GM23338 (cell line): ENCODE results near the gene ZNF69. TPM values are rescaled to one million over a fixed set of nuclear protein-coding genes. Genes with fewer than 3 reads are reported as not detected.
"Not testable (repeated sequence)": the region's sequence is repeated elsewhere in the genome, so short reads cannot be mapped to it uniquely, and the experiment has no call there.

Source experiments
- ATAC-seq: fragments of 200-7000 bp; cut with Tn5 transposase; 3 replicates; pipeline ENCODE4 v1.9.1; 2020
- DNase-seq: peaks from one replicate; pipeline ENCODE4 v3.0.0-alpha.2; 2015; ENCODE audit warnings: low spot score
- H2AFZ ChIP-seq: fragments of 200-600 bp; sonication (generic); 2 replicates; pipeline ENCODE4 v1.8.0; 2016; ENCODE audit warnings: antibody characterized with exemption, mild to moderate bottlenecking, moderate library complexity
- H3F3A ChIP-seq: fragments of 200-600 bp; sonication (generic); replicated peaks from 2 replicates; pipeline ENCODE4 v1.8.0; 2017; ENCODE audit warnings: antibody characterized with exemption, mixed run types, low read depth
- H3K27ac ChIP-seq: fragments of 200-600 bp; sonication (generic); 2 replicates; pipeline ENCODE4 v1.6.1; 2016; ENCODE audit warnings: low read depth
- H3K27me3 ChIP-seq: fragments of 200-600 bp; sonication (generic); 2 replicates; pipeline ENCODE4 v1.8.0; 2016; ENCODE audit warnings: mild to moderate bottlenecking, mixed run types, moderate library complexity; ENCODE audit not compliant: insufficient read depth
- H3K36me3 ChIP-seq: fragments of 200-600 bp; sonication (generic); 2 replicates; pipeline ENCODE4 v1.8.0; 2016; ENCODE audit warnings: mild to moderate bottlenecking; ENCODE audit not compliant: insufficient read depth
- H3K4me1 ChIP-seq: fragments of 200-600 bp; sonication (generic); 2 replicates; pipeline ENCODE4 v1.8.0; 2016; ENCODE audit warnings: mild to moderate bottlenecking, moderate library complexity; ENCODE audit not compliant: insufficient read depth
- H3K4me2 ChIP-seq: fragments of 200-600 bp; sonication (generic); 2 replicates; pipeline ENCODE4 v1.7.1; 2017; ENCODE audit warnings: mixed run types
- H3K4me3 ChIP-seq: fragments of 200-600 bp; sonication (generic); 2 replicates; pipeline ENCODE4 v1.6.1; 2016; ENCODE audit warnings: mixed run types
- H3K79me2 ChIP-seq: fragments of 200-600 bp; sonication (generic); replicated peaks from 2 replicates; pipeline ENCODE4 v1.8.0; 2017; ENCODE audit warnings: mild to moderate bottlenecking; ENCODE audit not compliant: insufficient read depth
- H3K9me2 ChIP-seq: fragments of 200-600 bp; sonication (generic); 2 replicates; pipeline ENCODE4 v1.8.0; 2017; ENCODE audit not compliant: insufficient read depth
- H4K20me1 ChIP-seq: fragments of 200-600 bp; sonication (generic); replicated peaks from 2 replicates; pipeline ENCODE4 v1.8.0; 2017; ENCODE audit warnings: mild to moderate bottlenecking; ENCODE audit not compliant: insufficient read depth
- H3K27ac Mint-ChIP-seq: 2 replicates; pipeline ENCODE4 v1.8.0; 2020; ENCODE audit warnings: inconsistent platforms, mild to moderate bottlenecking, moderate library complexity, mixed read lengths
- H3K27me3 Mint-ChIP-seq: 3 replicates; pipeline ENCODE4 v1.8.0; 2022; ENCODE audit warnings: low read depth, mild to moderate bottlenecking, moderate library complexity, mixed read lengths, inconsistent platforms; ENCODE audit not compliant: insufficient read depth, poor library complexity
- H3K36me3 Mint-ChIP-seq: 3 replicates; pipeline ENCODE4 v1.8.0; 2021; ENCODE audit warnings: low read depth, mild to moderate bottlenecking, inconsistent platforms, moderate library complexity, mixed read lengths
- H3K4me1 Mint-ChIP-seq: 3 replicates; pipeline ENCODE4 v1.8.0; 2020; ENCODE audit warnings: mild to moderate bottlenecking, inconsistent platforms, mixed read lengths
- H3K4me3 Mint-ChIP-seq: 3 replicates; pipeline ENCODE4 v1.8.0; 2021; ENCODE audit warnings: moderate library complexity, mild to moderate bottlenecking, inconsistent platforms, mixed read lengths
- H3K9me3 Mint-ChIP-seq: 3 replicates; pipeline ENCODE4 v1.8.0; 2020; ENCODE audit warnings: moderate library complexity, mild to moderate bottlenecking, inconsistent platforms, mixed read lengths
- EZH2 ChIP-seq: fragments of 200-600 bp; sonication (generic); IDR thresholded peaks from one replicate; pipeline ENCODE4 v1.8.0; 2017; ENCODE audit warnings: antibody characterized with exemption, mild to moderate bottlenecking, low read depth; ENCODE audit not compliant: unreplicated experiment
- JUNB ChIP-seq: IDR thresholded peaks from one replicate; pipeline ENCODE4 v1.6.1; 2016; ENCODE audit warnings: antibody characterized with exemption; ENCODE audit not compliant: unreplicated experiment
- NANOG ChIP-seq: IDR thresholded peaks from 2 replicates; pipeline ENCODE4 v1.6.1; 2016; ENCODE audit warnings: antibody characterized with exemption, borderline replicate concordance
- polyA plus RNA-seq: library from polyadenylated mRNA; unstranded; fragments of >200 nt; fragmentation: Nextera tagmentation; extraction: Ambion mirVana; gene quantifications from 2 replicates; pipeline ENCODE4 v1.2.1, GENCODE V29; 2016
- total RNA-seq: library from RNA; depleted of rRNA; stranded (reverse); fragments of >200 nt; shearing (Covaris generic); gene quantifications from 2 replicates; pipeline ENCODE4 v1.2.3, GENCODE V29; 2014
- TF ChIP-seq, protein P1 (sequence below), 2 experiments: fragments of 200-600 bp in 1 of 2; sonication (generic) in 1 of 2; conservative IDR thresholded peaks; 2 replicates each; pipeline versions ENCODE4 v1.5.1 to v1.6.1; 2016 to 2017; ENCODE audit warnings: antibody characterized with exemption in 2 of 2, low read depth in 2 of 2, mild to moderate bottlenecking in 2 of 2, moderate library complexity in 1 of 2
- TF ChIP-seq, protein P2 (sequence below): fragments of 250-450 bp; sonication (Bioruptor Pico); IDR thresholded peaks from 2 replicates; pipeline ENCODE4 v1.5.0; 2020; ENCODE audit warnings: mild to moderate bottlenecking, moderate library complexity

Gene ZNF69
- total and polyA plus RNA-seq, 2 experiments from 2014 or later: 15.8 to 60.4 TPM

DNA sequence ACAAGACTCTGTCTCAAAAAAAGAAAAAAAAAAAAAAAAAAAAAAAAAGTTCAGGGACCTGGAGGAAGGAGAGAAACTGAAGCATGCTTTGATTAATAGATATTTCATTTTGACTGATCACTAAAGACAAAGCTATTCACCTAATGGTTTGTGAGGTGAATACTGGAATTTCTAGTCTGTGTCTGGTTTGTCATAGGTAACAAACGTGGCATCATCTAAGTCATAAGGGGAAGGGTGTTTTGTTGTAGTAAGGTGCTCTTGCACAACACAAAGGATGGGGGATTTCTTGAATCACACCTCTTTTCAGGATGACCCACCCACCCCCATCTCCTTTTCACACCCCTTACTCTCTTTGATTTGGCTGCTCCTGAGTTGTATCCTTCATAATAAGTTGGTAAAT, 13.8 kb upstream of the ZNF69 start (continued):
- TF ChIP-seq, protein P1, sequence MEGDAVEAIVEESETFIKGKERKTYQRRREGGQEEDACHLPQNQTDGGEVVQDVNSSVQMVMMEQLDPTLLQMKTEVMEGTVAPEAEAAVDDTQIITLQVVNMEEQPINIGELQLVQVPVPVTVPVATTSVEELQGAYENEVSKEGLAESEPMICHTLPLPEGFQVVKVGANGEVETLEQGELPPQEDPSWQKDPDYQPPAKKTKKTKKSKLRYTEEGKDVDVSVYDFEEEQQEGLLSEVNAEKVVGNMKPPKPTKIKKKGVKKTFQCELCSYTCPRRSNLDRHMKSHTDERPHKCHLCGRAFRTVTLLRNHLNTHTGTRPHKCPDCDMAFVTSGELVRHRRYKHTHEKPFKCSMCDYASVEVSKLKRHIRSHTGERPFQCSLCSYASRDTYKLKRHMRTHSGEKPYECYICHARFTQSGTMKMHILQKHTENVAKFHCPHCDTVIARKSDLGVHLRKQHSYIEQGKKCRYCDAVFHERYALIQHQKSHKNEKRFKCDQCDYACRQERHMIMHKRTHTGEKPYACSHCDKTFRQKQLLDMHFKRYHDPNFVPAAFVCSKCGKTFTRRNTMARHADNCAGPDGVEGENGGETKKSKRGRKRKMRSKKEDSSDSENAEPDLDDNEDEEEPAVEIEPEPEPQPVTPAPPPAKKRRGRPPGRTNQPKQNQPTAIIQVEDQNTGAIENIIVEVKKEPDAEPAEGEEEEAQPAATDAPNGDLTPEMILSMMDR (conservative IDR thresholded peaks at IDR 0.05; ENCODE audit: low read depth in 2 of 2): no peak
- TF ChIP-seq, protein P2, sequence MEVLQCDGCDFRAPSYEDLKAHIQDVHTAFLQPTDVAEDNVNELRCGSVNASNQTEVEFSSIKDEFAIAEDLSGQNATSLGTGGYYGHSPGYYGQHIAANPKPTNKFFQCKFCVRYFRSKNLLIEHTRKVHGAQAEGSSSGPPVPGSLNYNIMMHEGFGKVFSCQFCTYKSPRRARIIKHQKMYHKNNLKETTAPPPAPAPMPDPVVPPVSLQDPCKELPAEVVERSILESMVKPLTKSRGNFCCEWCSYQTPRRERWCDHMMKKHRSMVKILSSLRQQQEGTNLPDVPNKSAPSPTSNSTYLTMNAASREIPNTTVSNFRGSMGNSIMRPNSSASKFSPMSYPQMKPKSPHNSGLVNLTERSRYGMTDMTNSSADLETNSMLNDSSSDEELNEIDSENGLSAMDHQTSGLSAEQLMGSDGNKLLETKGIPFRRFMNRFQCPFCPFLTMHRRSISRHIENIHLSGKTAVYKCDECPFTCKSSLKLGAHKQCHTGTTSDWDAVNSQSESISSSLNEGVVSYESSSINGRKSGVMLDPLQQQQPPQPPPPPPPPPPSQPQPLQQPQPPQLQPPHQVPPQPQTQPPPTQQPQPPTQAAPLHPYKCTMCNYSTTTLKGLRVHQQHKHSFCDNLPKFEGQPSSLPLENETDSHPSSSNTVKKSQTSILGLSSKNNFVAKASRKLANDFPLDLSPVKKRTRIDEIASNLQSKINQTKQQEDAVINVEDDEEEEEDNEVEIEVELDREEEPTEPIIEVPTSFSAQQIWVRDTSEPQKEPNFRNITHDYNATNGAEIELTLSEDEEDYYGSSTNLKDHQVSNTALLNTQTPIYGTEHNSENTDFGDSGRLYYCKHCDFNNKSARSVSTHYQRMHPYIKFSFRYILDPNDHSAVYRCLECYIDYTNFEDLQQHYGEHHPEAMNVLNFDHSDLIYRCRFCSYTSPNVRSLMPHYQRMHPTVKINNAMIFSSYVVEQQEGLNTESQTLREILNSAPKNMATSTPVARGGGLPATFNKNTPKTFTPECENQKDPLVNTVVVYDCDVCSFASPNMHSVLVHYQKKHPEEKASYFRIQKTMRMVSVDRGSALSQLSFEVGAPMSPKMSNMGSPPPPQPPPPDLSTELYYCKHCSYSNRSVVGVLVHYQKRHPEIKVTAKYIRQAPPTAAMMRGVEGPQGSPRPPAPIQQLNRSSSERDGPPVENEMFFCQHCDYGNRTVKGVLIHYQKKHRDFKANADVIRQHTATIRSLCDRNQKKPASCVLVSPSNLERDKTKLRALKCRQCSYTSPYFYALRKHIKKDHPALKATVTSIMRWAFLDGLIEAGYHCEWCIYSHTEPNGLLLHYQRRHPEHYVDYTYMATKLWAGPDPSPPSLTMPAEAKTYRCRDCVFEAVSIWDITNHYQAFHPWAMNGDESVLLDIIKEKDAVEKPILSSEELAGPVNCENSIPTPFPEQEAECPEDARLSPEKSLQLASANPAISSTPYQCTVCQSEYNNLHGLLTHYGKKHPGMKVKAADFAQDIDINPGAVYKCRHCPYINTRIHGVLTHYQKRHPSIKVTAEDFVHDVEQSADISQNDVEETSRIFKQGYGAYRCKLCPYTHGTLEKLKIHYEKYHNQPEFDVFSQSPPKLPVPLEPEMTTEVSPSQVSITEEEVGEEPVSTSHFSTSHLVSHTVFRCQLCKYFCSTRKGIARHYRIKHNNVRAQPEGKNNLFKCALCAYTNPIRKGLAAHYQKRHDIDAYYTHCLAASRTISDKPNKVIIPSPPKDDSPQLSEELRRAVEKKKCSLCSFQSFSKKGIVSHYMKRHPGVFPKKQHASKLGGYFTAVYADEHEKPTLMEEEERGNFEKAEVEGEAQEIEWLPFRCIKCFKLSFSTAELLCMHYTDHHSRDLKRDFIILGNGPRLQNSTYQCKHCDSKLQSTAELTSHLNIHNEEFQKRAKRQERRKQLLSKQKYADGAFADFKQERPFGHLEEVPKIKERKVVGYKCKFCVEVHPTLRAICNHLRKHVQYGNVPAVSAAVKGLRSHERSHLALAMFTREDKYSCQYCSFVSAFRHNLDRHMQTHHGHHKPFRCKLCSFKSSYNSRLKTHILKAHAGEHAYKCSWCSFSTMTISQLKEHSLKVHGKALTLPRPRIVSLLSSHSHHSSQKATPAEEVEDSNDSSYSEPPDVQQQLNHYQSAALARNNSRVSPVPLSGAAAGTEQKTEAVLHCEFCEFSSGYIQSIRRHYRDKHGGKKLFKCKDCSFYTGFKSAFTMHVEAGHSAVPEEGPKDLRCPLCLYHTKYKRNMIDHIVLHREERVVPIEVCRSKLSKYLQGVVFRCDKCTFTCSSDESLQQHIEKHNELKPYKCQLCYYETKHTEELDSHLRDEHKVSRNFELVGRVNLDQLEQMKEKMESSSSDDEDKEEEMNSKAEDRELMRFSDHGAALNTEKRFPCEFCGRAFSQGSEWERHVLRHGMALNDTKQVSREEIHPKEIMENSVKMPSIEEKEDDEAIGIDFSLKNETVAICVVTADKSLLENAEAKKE: no peak
- no peak for TF ChIP-seq EZH2
- no peak for TF ChIP-seq JUNB
- TF ChIP-seq NANOG: no peak

DNA sequence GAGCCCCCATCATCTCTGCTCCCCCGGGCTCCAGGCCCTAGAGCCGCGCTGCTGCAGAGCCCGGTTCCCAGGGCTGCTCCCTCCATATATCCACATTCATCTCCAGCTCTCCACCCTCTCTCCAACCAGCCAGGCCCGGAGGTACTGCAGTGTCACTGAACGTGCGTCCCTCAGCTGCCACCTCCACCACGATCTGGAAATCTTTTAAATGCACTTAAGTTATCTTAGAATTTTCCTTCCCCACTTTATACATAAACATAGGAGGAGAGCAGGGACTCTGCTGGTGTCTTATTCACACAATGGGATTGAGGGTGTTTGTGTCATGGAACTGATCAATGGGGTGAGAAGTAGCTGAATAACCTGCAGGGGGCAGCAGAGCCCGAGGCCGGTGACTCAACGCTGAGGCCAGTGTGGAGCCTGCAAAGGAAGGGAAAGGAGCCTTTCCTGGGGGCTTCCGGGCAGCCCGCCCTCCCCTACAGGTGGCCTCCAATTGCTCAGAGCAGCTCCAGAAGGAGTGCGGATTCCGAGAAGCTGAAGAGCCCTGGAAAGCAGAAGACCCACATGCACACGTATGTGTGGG, 7.8 kb upstream of the ZNF69 start:
- not testable (repeated sequence) for H3K4me1 Mint-ChIP-seq, H3K27me3 ChIP-seq, H3K79me2 ChIP-seq, H3K27ac ChIP-seq, H3K4me1 ChIP-seq, H3K36me3 ChIP-seq, H3K4me2 ChIP-seq, H4K20me1 ChIP-seq, H3K9me2 ChIP-seq, H2AFZ ChIP-seq, H3F3A ChIP-seq, H3K27me3 Mint-ChIP-seq, H3K4me3 Mint-ChIP-seq, ATAC-seq, H3K27ac Mint-ChIP-seq, H3K4me3 ChIP-seq
- H3K9me3 Mint-ChIP-seq: peaks cover 100% of the 10 kb centered on the region
- DNase-seq: peak; percentile 56
- TF ChIP-seq, protein P1 (conservative IDR thresholded peaks at IDR 0.05; ENCODE audit: low read depth in 2 of 2): peak; percentile 56 to 60
- H3K36me3 Mint-ChIP-seq: peaks cover 44% of the 10 kb centered on the region
